Fibroblast of pulmonary artery (primary cell): Measurements from ENCODE around the gene FLG2.

Experiments used
- DNase-seq: peaks from one replicate; pipeline ENCODE4 v3.0.0-alpha.2; 2010; ENCODE audit warnings: low read depth
- H3K4me3 ChIP-seq: replicated peaks from 2 replicates; pipeline ENCODE4 v1.5.1; 2011; ENCODE audit warnings: low read depth, mild to moderate bottlenecking, control low read depth, low read length, moderate library complexity
- CTCF ChIP-seq: IDR thresholded peaks from 2 replicates; pipeline ENCODE4 v1.5.1; 2011; ENCODE audit warnings: mild to moderate bottlenecking, control low read depth, low read length, inconsistent platforms; ENCODE audit errors: missing control alignments

FLG2 gene

GRCh38 chr1:152359906-152360305 lies at the start of gene FLG2:
Gene FLG2, minus strand, starts transcription at chr1:152360006. Its CDS starts 1,122 bp downstream, at chr1:152358884.
- DNase-seq, result no peak
- H3K4me3 ChIP-seq, result no peak within 1 kb of the TSS
- TF ChIP-seq CTCF, result no peak

GRCh38 chr1:152408664-152409063 lies 48.9 kb upstream of the FLG2 start:
- TF ChIP-seq CTCF, result no peak
- no peak for DNase-seq
- no peak overlapping the region for H3K4me3 ChIP-seq

GRCh38 chr1:152398812-152399698 lies 39.2 kb upstream of the FLG2 start:
- TF ChIP-seq CTCF, result peak; percentile 34
- peak; percentile 16 for DNase-seq

GRCh38 chr1:152397474-152397873 lies 37.7 kb upstream of the FLG2 start:
- no peak overlapping the region for H3K4me3 ChIP-seq
- DNase-seq, result no peak
- TF ChIP-seq CTCF, result no peak

More at GRCh38 chr1:152398812-152399698, 39.2 kb upstream of the FLG2 start:
- no peak overlapping the region for H3K4me3 ChIP-seq

GRCh38 chr1:152394151-152394550 lies 34.3 kb upstream of the FLG2 start:
- no peak overlapping the region for H3K4me3 ChIP-seq
- no peak for TF ChIP-seq CTCF
- DNase-seq, result no peak

GRCh38 chr1:152392909-152393308 lies 33.1 kb upstream of the FLG2 start:
- no peak overlapping the region for H3K4me3 ChIP-seq
- no peak for DNase-seq
- no peak for TF ChIP-seq CTCF

GRCh38 chr1:152388889-152389288 lies 29.1 kb upstream of the FLG2 start:
- H3K4me3 ChIP-seq, result no peak overlapping the region
- no peak for TF ChIP-seq CTCF
- no peak for DNase-seq
